PC-3 (cell line): ENCODE measurements around the gene TNFRSF19. TPM values are rescaled to one million over a fixed set of nuclear protein-coding genes. Genes with fewer than 3 reads are reported as not detected.

ENCODE experiments used
- ATAC-seq: fragments of 200-7000 bp; cut with Tn5 transposase; 2 replicates; pipeline ENCODE4 v1.9.1; 2020; ENCODE audit warnings: mild to moderate bottlenecking, moderate library complexity
- BruUV-seq: library from RNA; stranded (reverse); fragments of 400-500 nt; replicated peaks from 2 replicates; lab custom pipeline; 2021; lab: Mats Ljungman, UMichigan
- CTCF ChIA-PET: fragments of 300-600 bp; sonication (Branson Sonifier 250); formaldehyde crosslinking; loops from one replicate; lab custom pipeline; 2022; ENCODE audit warnings: antibody characterized with exemption; lab: Charles Lee
- POLR2A ChIA-PET: fragments of 300-600 bp; sonication (Branson Sonifier 250); formaldehyde crosslinking; loops from one replicate; lab custom pipeline; 2022; ENCODE audit warnings: antibody characterized with exemption; ENCODE audit not compliant: unreplicated experiment; lab: Charles Lee
- DNase-seq: peaks from one replicate; pipeline ENCODE4 v3.0.0-alpha.2; 2015
- H2AFZ ChIP-seq: fragments of 300-600 bp; sonication (generic); 2 replicates; pipeline ENCODE4 v1.6.0; 2016; ENCODE audit warnings: antibody characterized with exemption, low read length
- H3F3A ChIP-seq: fragments of 300-600 bp; sonication (generic); one replicate; pipeline ENCODE4 v1.6.0; 2017; ENCODE audit warnings: antibody characterized with exemption, low read length, control low read depth, mild to moderate bottlenecking; ENCODE audit not compliant: unreplicated experiment
- H3K27ac ChIP-seq: fragments of 300-600 bp; sonication (generic); 2 replicates; pipeline ENCODE4 v1.5.1; 2016; ENCODE audit warnings: mild to moderate bottlenecking, low read length
- H3K27me3 ChIP-seq: fragments of 300-600 bp; sonication (generic); 2 replicates; pipeline ENCODE4 v1.6.1; 2016; ENCODE audit warnings: low read length, mixed read lengths
- H3K36me3 ChIP-seq: fragments of 300-600 bp; sonication (generic); 2 replicates; pipeline ENCODE4 v1.6.1; 2016; ENCODE audit warnings: low read depth, mixed run types, low read length, mixed read lengths
- H3K4me1 ChIP-seq: fragments of 300-600 bp; sonication (generic); 2 replicates; pipeline ENCODE4 v1.5.1; 2016; ENCODE audit warnings: low read length; ENCODE audit not compliant: insufficient read depth
- H3K4me2 ChIP-seq: fragments of 300-600 bp; sonication (generic); 2 replicates; pipeline ENCODE4 v1.6.0; 2016; ENCODE audit warnings: low read length
- H3K4me3 ChIP-seq: fragments of 300-600 bp; sonication (generic); 2 replicates; pipeline ENCODE4 v1.5.1; 2016; ENCODE audit warnings: mild to moderate bottlenecking, low read length, mixed read lengths
- H3K79me2 ChIP-seq: fragments of 300-600 bp; sonication (generic); 2 replicates; pipeline ENCODE4 v1.6.1; 2017; ENCODE audit warnings: low read length, mixed read lengths
- H3K9ac ChIP-seq: fragments of 300-600 bp; sonication (generic); 2 replicates; pipeline ENCODE4 v1.6.0; 2016; ENCODE audit warnings: mild to moderate bottlenecking, low read length
- H3K9me2 ChIP-seq: fragments of 300-600 bp; sonication (generic); replicated peaks from 2 replicates; pipeline ENCODE4 v1.6.1; 2016; ENCODE audit warnings: mixed run types, low read length, mixed read lengths
- H3K9me3 ChIP-seq: fragments of 300-600 bp; sonication (generic); 2 replicates; pipeline ENCODE4 v1.6.1; 2016; ENCODE audit warnings: low read length, mixed read lengths
- H4K20me1 ChIP-seq: fragments of 300-600 bp; sonication (generic); 2 replicates; pipeline ENCODE4 v1.6.1; 2016; ENCODE audit warnings: low read length, mixed read lengths
- CTCF ChIP-seq: fragments of 300-600 bp; sonication (generic); conservative IDR thresholded peaks from 2 replicates; pipeline ENCODE4 v1.5.1; 2017; ENCODE audit warnings: antibody characterized with exemption, low read depth, mild to moderate bottlenecking, low read length
- EZH2 ChIP-seq: fragments of 300-600 bp; sonication (generic); IDR thresholded peaks from one replicate; pipeline ENCODE4 v1.6.1; 2017; ENCODE audit warnings: antibody characterized with exemption, mild to moderate bottlenecking, low read length; ENCODE audit not compliant: unreplicated experiment
- EZH2phosphoT487 ChIP-seq: fragments of 300-600 bp; sonication (generic); IDR thresholded peaks from 2 replicates; pipeline ENCODE4 v1.6.1; 2018; ENCODE audit warnings: mild to moderate bottlenecking, antibody characterized with exemption, low read length, borderline replicate concordance
- intact Hi-C: fragments of 100-400 bp; cut with micrococcal nuclease; formaldehyde crosslinking; loops from 2 replicates; pipeline ENCODE4 v1.9.0; 2023
- total RNA-seq: library from RNA; depleted of rRNA; stranded (reverse); fragments of >200 nt; gene quantifications from 2 replicates; pipeline ENCODE4 v1.2.3, GENCODE V29; 2014

The TNFRSF19 gene
- total RNA-seq, 1 experiment from 2014 or later: 6.1 TPM

DNA sequence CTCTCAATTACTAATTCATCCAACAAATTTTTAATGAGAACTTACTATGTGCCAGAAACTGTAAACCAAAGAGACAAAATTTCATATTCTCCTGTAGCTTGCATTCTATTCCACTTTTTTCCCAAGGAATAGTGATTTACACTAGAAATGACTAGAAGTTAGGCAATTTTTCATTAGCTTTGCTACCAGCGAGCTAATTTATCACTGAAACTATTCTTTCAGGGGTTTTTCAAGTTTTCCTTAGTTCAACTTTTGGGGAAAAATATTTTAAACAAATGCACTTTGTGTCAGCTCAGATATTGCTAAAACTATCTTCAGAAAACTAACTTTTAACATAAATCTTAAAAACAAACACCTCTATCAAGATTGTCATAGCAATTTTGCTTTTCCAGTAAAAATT lies 5.4 kb downstream of the TNFRSF19 start:
- no peak for ATAC-seq
- H3K4me1 ChIP-seq: peaks cover 15% of the 10 kb centered on the region; the same call in 1 of the 2 replicates
- TF ChIP-seq EZH2 (no peak), EZH2phosphoT487 (no peak)

DNA sequence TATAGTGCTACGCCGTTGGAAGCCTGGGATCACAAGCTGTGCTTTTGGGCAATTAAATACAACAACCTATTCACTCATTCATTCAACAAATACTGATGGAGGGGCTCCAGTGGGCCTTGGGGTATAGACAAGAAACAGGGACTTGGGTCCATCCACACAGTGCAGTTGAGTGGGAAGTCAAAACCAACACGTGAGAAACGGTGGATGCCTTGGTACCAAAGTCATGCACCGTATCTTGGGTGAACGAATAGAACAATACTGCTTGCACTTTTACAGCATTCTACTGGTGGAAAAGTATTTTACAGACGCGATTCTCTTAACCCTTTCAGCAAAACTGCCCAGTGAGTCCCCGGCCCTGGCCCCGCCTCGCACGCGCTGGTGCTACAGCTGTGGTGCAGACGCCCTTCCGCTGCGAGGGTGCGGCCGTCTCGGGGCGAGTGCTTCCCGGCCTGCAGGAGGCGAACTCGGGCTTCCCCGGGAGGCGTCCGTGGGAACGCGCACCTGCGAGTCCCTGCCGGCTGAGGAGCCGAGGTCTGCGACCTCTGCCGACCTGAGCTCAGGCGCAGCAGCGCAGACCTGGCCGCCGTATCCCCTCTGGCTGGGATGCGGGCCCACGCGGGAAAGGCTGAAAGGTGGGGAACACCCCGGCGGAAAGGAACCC lies 8.3 kb downstream of the TNFRSF19 start:
- Histone ChIP-seq H4K20me1 (no peaks in the 10 kb centered on the region), H3F3A (no peaks in the 10 kb centered on the region), H2AFZ (peak overlapping the region; percentile 87), H3K4me1 (peaks cover 12% of the 10 kb centered on the region; the same call in 1 of the 2 replicates), H3K4me3 (peak overlapping the region; percentile 82), H3K36me3 (no peaks in the 10 kb centered on the region), H3K9ac (peak overlapping the region; percentile 78), H3K27ac (peak overlapping the region; percentile 75), H3K9me3 (no peaks in the 10 kb centered on the region), H3K27me3 (no peaks in the 10 kb centered on the region), H3K9me2 (no peaks in the 10 kb centered on the region), H3K4me2 (peak overlapping the region; percentile 77), H3K79me2 (no peaks in the 10 kb centered on the region)
- ChIA-PET POLR2A (interaction anchor here (0.5 kb wide), 2 partner anchors 15 to 110 kb away, joined by 4 to 9 read pairs; no protein-coding TSS in a partner anchor), CTCF (no interaction called here)
- ATAC-seq (peak; percentile 73), DNase-seq (peak; percentile 72)
- no TSS peak for BruUV-seq
- no peak for TF ChIP-seq EZH2phosphoT487
- peak; percentile 70 for TF ChIP-seq CTCF
- intact Hi-C loops: loop anchor here (2.0 kb wide), 2 partner anchors 136 to 292 kb away; no protein-coding TSS in a partner anchor

More for the DNA sequence above, 5.4 kb downstream of the TNFRSF19 start:
- Histone ChIP-seq H2AFZ (no peak overlapping the region), H3K79me2 (no peaks in the 10 kb centered on the region), H3K27me3 (no peaks in the 10 kb centered on the region), H3K4me3 (no peak overlapping the region), H3K9ac (no peak overlapping the region), H3K9me2 (no peaks in the 10 kb centered on the region), H3K9me3 (no peaks in the 10 kb centered on the region), H3K27ac (no peak overlapping the region), H3K36me3 (no peaks in the 10 kb centered on the region), H3F3A (no peaks in the 10 kb centered on the region), H4K20me1 (no peaks in the 10 kb centered on the region), H3K4me2 (no peak overlapping the region)
- DNase-seq: no peak
- ChIA-PET POLR2A (no interaction called here), CTCF (no interaction called here)
- intact Hi-C loops: no loop called here
- no TSS peak for BruUV-seq

GRCh38 chr13:23579072-23579895 lies 9.1 kb downstream of the TNFRSF19 start:
- DNase-seq: peak; percentile 89
- ATAC-seq: peak; percentile 93
- intact Hi-C loops: loop anchor here (2.0 kb wide), 2 partner anchors 136 to 292 kb away; no protein-coding TSS in a partner anchor
- BruUV-seq: no TSS peak
- no peak for TF ChIP-seq CTCF
- TF ChIP-seq EZH2: no peak
- no peak for TF ChIP-seq EZH2phosphoT487
- Histone ChIP-seq H3K4me2 (peak overlapping the region; percentile 77), H4K20me1 (no peaks in the 10 kb centered on the region), H2AFZ (peak overlapping the region; percentile 94), H3K36me3 (no peaks in the 10 kb centered on the region), H3K4me3 (peak overlapping the region; percentile 82), H3K9ac (peak overlapping the region; percentile 78), H3K27ac (peak overlapping the region; percentile 75), H3K9me3 (no peaks in the 10 kb centered on the region), H3F3A (no peaks in the 10 kb centered on the region), H3K79me2 (no peaks in the 10 kb centered on the region), H3K9me2 (no peaks in the 10 kb centered on the region), H3K4me1 (peaks cover 12% of the 10 kb centered on the region; the same call in 1 of the 2 replicates), H3K27me3 (no peaks in the 10 kb centered on the region)
- CTCF ChIA-PET: no interaction called here
- POLR2A ChIA-PET: interaction anchor here (0.5 kb wide), 1 partner anchor 110 kb away, joined by 9 read pairs; no protein-coding TSS in a partner anchor
